Psoas muscle (tissue), 8 donors: Measurements from ENCODE around the gene BNIP1. TPM values are rescaled to one million over a fixed set of nuclear protein-coding genes. Genes with fewer than 3 reads are reported as not detected.

Experiments
- ATAC-seq, 4 donors: fragments of 200-7000 bp; cut with Tn5 transposase; one replicate each; pipeline ENCODE4 v1.9.1; 2020; ENCODE audit warnings: moderate library complexity in 3 of 4, mild to moderate bottlenecking in 2 of 4
- DNase-seq, 2 donors: peaks; one replicate each; pipeline ENCODE4 v3.0.0-alpha.2; 2020
- H3K27ac ChIP-seq: fragments of 200-600 bp; one replicate; pipeline ENCODE4 v1.8.0; 2022
- H3K27me3 ChIP-seq, 3 donors: fragments of 200-600 bp in 1 of 3; one replicate each; pipeline versions ENCODE4 v1.6.1 to v1.8.0; 2013 to 2022; ENCODE audit warnings: low read length in 2 of 3, mild to moderate bottlenecking in 2 of 3, moderate library complexity in 1 of 3; ENCODE audit not compliant: insufficient read depth in 3 of 3
- H3K36me3 ChIP-seq, 2 donors: fragments of 200-600 bp in 1 of 2; one replicate each; pipeline versions ENCODE4 v1.6.1 to v1.8.0; 2013 to 2022; ENCODE audit warnings: low read depth in 1 of 2, mild to moderate bottlenecking in 1 of 2, moderate library complexity in 1 of 2; ENCODE audit not compliant: insufficient read depth in 1 of 2
- H3K4me1 ChIP-seq: fragments of 200-600 bp; one replicate; pipeline ENCODE4 v1.8.0; 2022
- H3K4me3 ChIP-seq: fragments of 200-600 bp; one replicate; pipeline ENCODE4 v1.8.0; 2022; ENCODE audit warnings: mild to moderate bottlenecking
- H3K9me3 ChIP-seq: fragments of 200-600 bp; one replicate; pipeline ENCODE4 v1.8.0; 2022
- CTCF ChIP-seq: fragments of 200-600 bp; IDR thresholded peaks from one replicate; pipeline ENCODE4 v1.8.0; 2022; ENCODE audit warnings: antibody characterized with exemption
- WGBS, 3 donors: extraction: QIAGEN DNeasy Blood & Tissue Kit; methylation state at CpG; one replicate each; pipeline versions ENCODE4 v1.1.6 to v1.1.7; 2013; 5-methylcytosine and 5-hydroxymethylcytosine counted together
- intact Hi-C, 2 donors: fragments of 100-400 bp; cut with DNase I; formaldehyde crosslinking; loops; one replicate each; pipeline versions ENCODE4 v1.11.0 to v1.14.2; 2022
- polyA plus RNA-seq, 3 donors: library from polyadenylated mRNA; stranded (reverse); fragments of 200-250 nt; gene quantifications; one replicate each; pipeline ENCODE4 v1.2.3, GENCODE V29; 2013
- total RNA-seq, 4 donors: library from RNA; stranded (reverse); fragmentation: NEBNext Ultra II Directional in 2 of 4; extraction: Animal tissue kit (Norgen Biotek cat#: 25700) in 2 of 4; gene quantifications; one replicate each; pipeline versions ENCODE4 v1.2.1 to v1.2.4, GENCODE V29; 2021 to 2023
- donor health status: healthy with polysubstance abuse.
- donor health status: DM: no; HTN: no; CAD: no; lungs with moderate emphysema.
- donor health status: Bipolar disorder and iron deficiency.
- donor health status: healthy.
- donor health status: DM: yes; HTN: yes; CAD: no.
- donor health status: DM: no; HTN: no; CAD: no.
- donor health status: DM: no; HTN: no; CAD: no.
- donor health status: DM: yes; HTN: yes; CAD: no.

The BNIP1 gene
- total and polyA plus RNA-seq, 7 donors: 8.4 to 22.9 (median 14.2) TPM

- intact Hi-C loops: no loop called here
- ATAC-seq: no peak
- no peak for TF ChIP-seq CTCF
These were observed 52.0 kb downstream of the BNIP1 start for GRCh38 chr5:173196133-173196952.

DNA sequence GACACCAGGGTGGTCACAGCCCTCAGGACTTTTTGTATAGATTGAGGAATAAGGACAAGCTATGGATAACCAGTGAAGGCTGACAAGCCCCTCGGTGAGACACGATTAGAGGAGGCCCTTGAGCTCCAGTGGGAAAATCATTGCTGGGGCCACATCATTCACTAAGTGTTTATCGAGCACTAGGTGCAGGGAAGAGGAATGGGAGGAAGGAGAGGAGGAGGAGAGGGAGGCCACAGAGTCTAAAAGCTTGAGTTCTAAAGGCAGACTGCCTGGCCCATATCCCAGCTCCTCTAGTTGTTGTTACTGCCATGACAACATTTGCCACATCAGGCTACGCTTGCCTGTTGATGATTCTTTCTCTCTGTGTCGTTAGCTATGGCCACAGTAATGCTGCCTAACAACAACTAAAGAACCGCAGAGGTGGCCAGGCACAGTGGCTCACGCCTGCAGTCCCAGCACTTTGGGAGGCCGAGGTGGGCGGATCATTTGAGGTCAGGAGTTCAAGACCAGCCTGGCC is 53.1 kb downstream of the BNIP1 start:
- Histone ChIP-seq H3K9me3 (peaks cover 10% of the 10 kb centered on the region), H3K36me3 (no peaks in the 10 kb centered on the region), H3K27me3 (peaks cover 0 to 21% (median 2%) of the 10 kb centered on the region in 3 donors), H3K4me3 (no peak overlapping the region), H3K27ac (no peak overlapping the region), H3K4me1 (no peaks in the 10 kb centered on the region)
- DNase-seq: no peak
- ATAC-seq: no peak
- 77 to 79% (median 78%) methylated on average over 9 of the region's 9 CpGs for WGBS, 3 donors
- intact Hi-C loops: no loop called here
- no peak for TF ChIP-seq CTCF

More at GRCh38 chr5:173196133-173196952, 52.0 kb downstream of the BNIP1 start:
- Histone ChIP-seq H3K27me3 (peaks cover 0 to 11% (median 0%) of the 10 kb centered on the region in 3 donors), H3K4me3 (no peak overlapping the region), H3K27ac (no peak overlapping the region), H3K36me3 (no peaks in the 10 kb centered on the region), H3K9me3 (peaks cover 10% of the 10 kb centered on the region), H3K4me1 (no peaks in the 10 kb centered on the region)
- WGBS, 3 donors: 74 to 79% (median 78%) methylated on average over 23 of the region's 23 CpGs
- no peak for DNase-seq

GRCh38 chr5:173198049-173198448 is 53.7 kb downstream of the BNIP1 start:
- Histone ChIP-seq H3K27ac (no peak overlapping the region), H3K9me3 (peaks cover 10% of the 10 kb centered on the region), H3K36me3 (no peaks in the 10 kb centered on the region), H3K4me1 (no peaks in the 10 kb centered on the region), H3K27me3 (peaks cover 0 to 27% (median 3%) of the 10 kb centered on the region in 3 donors), H3K4me3 (no peak overlapping the region)
- ATAC-seq (no peak), DNase-seq (no peak)
- whole genome bisulfite sequencing, 3 donors: 26 to 57% (median 39%) methylated on average over 6 to 7 of the region's 7 CpGs
- intact Hi-C loops: no loop called here
- no peak for TF ChIP-seq CTCF

GRCh38 chr5:173200356-173200755 is 56.0 kb downstream of the BNIP1 start:
- Histone ChIP-seq H3K36me3 (no peaks in the 10 kb centered on the region), H3K4me1 (no peaks in the 10 kb centered on the region), H3K4me3 (no peak overlapping the region), H3K9me3 (peaks cover 10% of the 10 kb centered on the region), H3K27ac (no peak overlapping the region), H3K27me3 (peaks cover 0 to 37% (median 4%) of the 10 kb centered on the region in 3 donors)
- DNase-seq (no peak), ATAC-seq (no peak)
- intact Hi-C loops: loop anchor here in 1 of 2 donors (5.0 kb wide), 1 partner anchor 218 kb away; the partner anchor contains the start of gene ATP6V0E1
- TF ChIP-seq CTCF: no peak
